Measurements from ENCODE around the gene SAYSD1. TPM values are rescaled to one million over a fixed set of nuclear protein-coding genes. Genes with fewer than 3 reads are reported as not detected.

The SAYSD1 gene
- total RNA-seq, 1 donor from 2014 or later: 6.7 TPM

GRCh38 chr6:39061588-39061987, 53.4 kb downstream of the SAYSD1 start:
- intact Hi-C loops (cut with DNase I): no loop called here
- no peak for DNase-seq (ENCODE audit: low spot score)

- DNase-seq (ENCODE audit: low spot score): no peak
- intact Hi-C loops (cut with DNase I): no loop called here
These were observed 53.8 kb downstream of the SAYSD1 start for GRCh38 chr6:39061182-39061581.

- no peak for DNase-seq (ENCODE audit: low spot score)
- intact Hi-C loops (cut with DNase I): no loop called here
These were observed 54.4 kb downstream of the SAYSD1 start for GRCh38 chr6:39060467-39061160.

GRCh38 chr6:39059496-39060310, 55.3 kb downstream of the SAYSD1 start:
- DNase-seq (ENCODE audit: low spot score): no peak
- intact Hi-C loops (cut with DNase I): no loop called here

- intact Hi-C loops (cut with DNase I): no loop called here
- DNase-seq (ENCODE audit: low spot score): no peak
These were observed 56.4 kb downstream of the SAYSD1 start for GRCh38 chr6:39058471-39059147.

GRCh38 chr6:39057251-39058155, 57.5 kb downstream of the SAYSD1 start:
- DNase-seq (ENCODE audit: low spot score): peak; percentile 63
- intact Hi-C loops (cut with DNase I): no loop called here

- intact Hi-C loops (cut with DNase I): no loop called here
- DNase-seq (ENCODE audit: low spot score): peak; percentile 61
These were observed 58.3 kb downstream of the SAYSD1 start for GRCh38 chr6:39056681-39057080.

- intact Hi-C loops (cut with DNase I): no loop called here
These were observed 58.8 kb downstream of the SAYSD1 start for GRCh38 chr6:39056191-39056590.

GRCh38 chr6:39055661-39056060, 59.3 kb downstream of the SAYSD1 start:
- intact Hi-C loops (cut with DNase I): no loop called here

More at GRCh38 chr6:39056191-39056590, 58.8 kb downstream of the SAYSD1 start:
- DNase-seq (ENCODE audit: low spot score): no peak

GRCh38 chr6:39054577-39055142, 60.3 kb downstream of the SAYSD1 start:
- peak; percentile 60 for DNase-seq (ENCODE audit: low spot score)
- intact Hi-C loops (cut with DNase I): no loop called here

More at GRCh38 chr6:39055661-39056060, 59.3 kb downstream of the SAYSD1 start:
- peak; percentile 59 for DNase-seq (ENCODE audit: low spot score)

Other genes starting within 250 kb of the SAYSD1 start
- 0.08 TPM for gene GLP1R, start 66.4 kb downstream of the SAYSD1 start, total RNA-seq
- 0.19 TPM for gene KCNK5, start 114.3 kb upstream of the SAYSD1 start, total RNA-seq
- gene KCNK17, start 199.2 kb upstream of the SAYSD1 start, total RNA-seq: 0.38 TPM
- not detected for gene KCNK16, start 207.5 kb upstream of the SAYSD1 start, total RNA-seq

Measured in cardiac septum (tissue), 1 donor.